HG03159 (cell line): Measurements from ENCODE around the gene RXFP3.
"Not testable (repeated sequence)": the region's sequence is repeated elsewhere in the genome, so short reads cannot be mapped to it uniquely, and the experiment has no call there.

ENCODE experiments used
- ATAC-seq: cut with Tn5 transposase; IDR thresholded peaks from one replicate; pipeline ENCODE4 v1.9.1; 2021; ENCODE audit warnings: mild to moderate bottlenecking, moderate library complexity; ENCODE audit not compliant: unreplicated experiment

The RXFP3 gene

GRCh38 chr5:33933723-33934169, 2.4 kb upstream of the RXFP3 start:
- ATAC-seq = peak; percentile 90

GRCh38 chr5:33934176-33934575, 2.0 kb upstream of the RXFP3 start:
- ATAC-seq = peak; percentile 32

- ATAC-seq = peak; percentile 39
These were observed 194 bp upstream of the RXFP3 start for GRCh38 chr5:33936004-33936380.

- ATAC-seq = no peak
These were observed 976 bp downstream of the RXFP3 start for GRCh38 chr5:33937017-33937706.

GRCh38 chr5:33937707-33938506, 1.7 kb downstream of the RXFP3 start:
- ATAC-seq = no peak

- ATAC-seq = no peak
These were observed 2.3 kb downstream of the RXFP3 start for GRCh38 chr5:33938507-33938796.

GRCh38 chr5:33938881-33939280, 2.7 kb downstream of the RXFP3 start:
- ATAC-seq = no peak

GRCh38 chr5:33939556-33940262, 3.5 kb downstream of the RXFP3 start:
- ATAC-seq = no peak

GRCh38 chr5:33941090-33941489, 4.9 kb downstream of the RXFP3 start:
- no peak for ATAC-seq

- no peak for ATAC-seq
These were observed 8.5 kb downstream of the RXFP3 start for GRCh38 chr5:33944543-33945132.

GRCh38 chr5:33952175-33952574, 16.0 kb downstream of the RXFP3 start:
- ATAC-seq = not testable (repeated sequence)

GRCh38 chr5:33957577-33958150, 21.5 kb downstream of the RXFP3 start:
- no peak for ATAC-seq

- no peak for ATAC-seq
These were observed 22.0 kb downstream of the RXFP3 start for GRCh38 chr5:33958176-33958575.

GRCh38 chr5:33964132-33964700, 28.0 kb downstream of the RXFP3 start:
- no peak for ATAC-seq

GRCh38 chr5:33966805-33967204, 30.6 kb downstream of the RXFP3 start:
- ATAC-seq = no peak

GRCh38 chr5:33968211-33969005, 32.2 kb downstream of the RXFP3 start:
- no peak for ATAC-seq

GRCh38 chr5:33969572-33970452, 33.6 kb downstream of the RXFP3 start:
- ATAC-seq = peak; percentile 75

GRCh38 chr5:33973271-33973670, 37.1 kb downstream of the RXFP3 start:
- ATAC-seq = no peak

- no peak for ATAC-seq
These were observed 39.7 kb downstream of the RXFP3 start for GRCh38 chr5:33975852-33976251.
